ENCODE results near the gene ANKFN1. TPM values are rescaled to one million over a fixed set of nuclear protein-coding genes. Genes with fewer than 3 reads are reported as not detected.

ANKFN1 gene
- total RNA-seq, 6 experiments from 2014 or later, result 0.07 to 0.81 (median 0.45) TPM

DNA sequence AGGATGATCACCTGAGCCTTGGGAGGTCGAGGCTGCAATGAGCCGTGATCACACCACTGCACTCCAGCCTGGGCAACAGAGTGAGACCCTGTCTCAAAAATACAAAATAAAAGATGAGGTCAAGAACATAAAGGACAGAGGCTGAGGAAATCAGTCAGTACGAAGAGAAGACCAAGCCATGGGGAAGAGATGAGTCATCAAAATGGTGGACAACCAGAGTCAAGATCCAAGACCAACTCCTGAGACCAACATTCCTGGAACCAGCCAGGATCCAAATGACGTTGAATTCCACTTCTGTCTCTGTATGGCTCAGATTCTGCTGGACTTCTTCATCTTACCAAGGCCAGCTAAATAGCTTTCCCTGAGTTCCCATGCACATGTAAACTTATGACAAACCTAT is 395.4 kb downstream of the ANKFN1 start:
- no peak overlapping the region for H3K27ac Mint-ChIP-seq
- TF ChIP-seq, protein P1, sequence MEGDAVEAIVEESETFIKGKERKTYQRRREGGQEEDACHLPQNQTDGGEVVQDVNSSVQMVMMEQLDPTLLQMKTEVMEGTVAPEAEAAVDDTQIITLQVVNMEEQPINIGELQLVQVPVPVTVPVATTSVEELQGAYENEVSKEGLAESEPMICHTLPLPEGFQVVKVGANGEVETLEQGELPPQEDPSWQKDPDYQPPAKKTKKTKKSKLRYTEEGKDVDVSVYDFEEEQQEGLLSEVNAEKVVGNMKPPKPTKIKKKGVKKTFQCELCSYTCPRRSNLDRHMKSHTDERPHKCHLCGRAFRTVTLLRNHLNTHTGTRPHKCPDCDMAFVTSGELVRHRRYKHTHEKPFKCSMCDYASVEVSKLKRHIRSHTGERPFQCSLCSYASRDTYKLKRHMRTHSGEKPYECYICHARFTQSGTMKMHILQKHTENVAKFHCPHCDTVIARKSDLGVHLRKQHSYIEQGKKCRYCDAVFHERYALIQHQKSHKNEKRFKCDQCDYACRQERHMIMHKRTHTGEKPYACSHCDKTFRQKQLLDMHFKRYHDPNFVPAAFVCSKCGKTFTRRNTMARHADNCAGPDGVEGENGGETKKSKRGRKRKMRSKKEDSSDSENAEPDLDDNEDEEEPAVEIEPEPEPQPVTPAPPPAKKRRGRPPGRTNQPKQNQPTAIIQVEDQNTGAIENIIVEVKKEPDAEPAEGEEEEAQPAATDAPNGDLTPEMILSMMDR (IDR thresholded peaks at IDR 0.05), result no peak
- peaks cover 4% of the 10 kb centered on the region; the same call in 1 of the 2 replicates for H3K9me3 Mint-ChIP-seq
- peaks cover 4% of the 10 kb centered on the region; the same call in 1 of the 2 replicates for H3K36me3 Mint-ChIP-seq (ENCODE audit: low read depth)
- no peak for DNase-seq
- no peaks in the 10 kb centered on the region for H3K4me1 Mint-ChIP-seq (ENCODE audit: low read depth)
- no peak overlapping the region for H3K4me3 Mint-ChIP-seq
- peaks cover 20% of the 10 kb centered on the region for H3K27me3 Mint-ChIP-seq (ENCODE audit: insufficient read depth)

DNA sequence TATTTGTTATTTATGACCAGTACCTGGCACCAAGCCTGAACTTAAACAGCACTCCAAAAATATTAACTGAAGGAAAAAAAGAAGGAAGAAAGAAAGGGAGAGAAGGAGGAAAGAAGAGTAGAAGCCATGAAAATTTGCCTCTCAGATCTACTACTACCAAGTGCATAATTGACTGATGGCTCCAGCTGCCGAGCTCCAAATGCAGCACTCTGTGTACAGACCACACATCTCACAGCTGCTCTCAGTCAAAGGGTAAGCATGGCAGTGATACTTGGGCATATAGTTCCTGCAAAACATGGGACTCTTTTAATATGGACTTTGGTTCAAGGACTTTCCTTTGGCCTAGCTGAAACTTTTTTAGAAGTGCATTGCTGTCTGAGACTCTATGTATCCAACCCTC is 396.2 kb downstream of the ANKFN1 start:
- no peak for DNase-seq
- H3K9me3 Mint-ChIP-seq, result peaks cover 4% of the 10 kb centered on the region; the same call in 1 of the 2 replicates
- no peaks in the 10 kb centered on the region for H3K4me1 Mint-ChIP-seq (ENCODE audit: low read depth)
- no peak overlapping the region for H3K4me3 Mint-ChIP-seq
- H3K36me3 Mint-ChIP-seq (ENCODE audit: low read depth), result peaks cover 4% of the 10 kb centered on the region; the same call in 1 of the 2 replicates
- H3K27ac Mint-ChIP-seq, result no peak overlapping the region
- TF ChIP-seq, protein P1 (IDR thresholded peaks at IDR 0.05), result no peak
- H3K27me3 Mint-ChIP-seq (ENCODE audit: insufficient read depth), result peaks cover 20% of the 10 kb centered on the region

DNA sequence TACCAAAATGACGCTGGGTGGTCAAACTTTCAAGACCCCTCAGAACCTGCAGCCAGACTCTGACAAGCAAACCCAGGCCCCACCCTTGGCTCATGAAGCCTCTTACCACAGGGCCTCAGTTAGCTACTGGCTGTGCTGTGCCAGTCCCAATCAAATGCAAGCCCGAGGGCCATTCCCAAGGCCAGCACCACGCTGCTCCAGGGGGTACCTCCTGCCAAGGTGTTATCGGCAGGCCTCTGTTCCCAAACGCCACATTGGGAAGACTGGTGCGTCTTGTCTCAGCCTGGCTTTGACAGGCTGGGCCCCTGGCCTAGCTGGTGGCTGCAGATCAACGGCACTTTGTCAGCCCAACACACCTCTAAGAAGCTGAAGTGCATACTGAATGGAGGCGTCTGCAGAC is 404.4 kb downstream of the ANKFN1 start:
- Mint-ChIP-seq H3K9me3 (no peaks in the 10 kb centered on the region), H3K27ac (no peak overlapping the region), H3K27me3 (ENCODE audit: insufficient read depth) (peaks cover 16% of the 10 kb centered on the region; the same call in 1 of the 2 replicates), H3K4me1 (ENCODE audit: low read depth) (no peaks in the 10 kb centered on the region), H3K4me3 (no peak overlapping the region), H3K36me3 (ENCODE audit: low read depth) (no peaks in the 10 kb centered on the region)
- no peak for DNase-seq
- TF ChIP-seq, protein P1 (IDR thresholded peaks at IDR 0.05), result no peak

DNA sequence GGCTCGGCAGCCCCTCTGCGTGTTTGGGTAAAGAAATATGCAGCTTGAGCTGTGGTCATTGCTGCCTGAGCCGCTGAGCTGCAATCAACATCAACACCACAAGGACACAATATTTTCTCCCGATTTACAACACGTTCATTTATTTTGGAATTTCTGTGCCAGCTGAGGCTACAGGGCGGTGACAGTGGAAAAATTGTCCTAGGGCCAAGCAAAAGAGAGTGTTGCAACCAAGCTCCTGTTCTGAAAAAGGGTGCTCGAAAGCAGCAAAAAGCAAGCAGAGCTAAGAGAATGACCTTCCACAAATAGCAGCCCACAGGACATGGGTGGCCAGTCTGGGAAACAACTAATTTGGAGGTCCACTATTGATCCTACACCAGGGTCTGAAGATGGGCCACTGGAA is 404.8 kb downstream of the ANKFN1 start:
- Mint-ChIP-seq H3K27me3 (ENCODE audit: insufficient read depth) (peaks cover 16% of the 10 kb centered on the region; the same call in 1 of the 2 replicates), H3K4me3 (no peak overlapping the region), H3K4me1 (ENCODE audit: low read depth) (no peaks in the 10 kb centered on the region), H3K27ac (no peak overlapping the region), H3K9me3 (no peaks in the 10 kb centered on the region), H3K36me3 (ENCODE audit: low read depth) (no peaks in the 10 kb centered on the region)
- TF ChIP-seq, protein P1 (IDR thresholded peaks at IDR 0.05), result no peak
- no peak for DNase-seq

Measured in HFFc6 (cell line).